ENCODE results near the gene PTPRM. TPM values are rescaled to one million over a fixed set of nuclear protein-coding genes. Genes with fewer than 3 reads are reported as not detected.
A peak's percentile ranks its signal among the peaks of the same experiment; 100 is the strongest.

The PTPRM gene
- total and polyA plus RNA-seq, 2 donors = 37.3 to 55.6 TPM

GRCh38 chr18:8366070-8366469 lies 799.0 kb downstream of the PTPRM start:
- H3K27ac ChIP-seq (ENCODE audit: low read depth in 1 of 2, low read length in 1 of 2) = no peak overlapping the region
- H3K36me3 ChIP-seq (ENCODE audit: control insufficient read depth in 2 of 2, insufficient read depth in 2 of 2, low read length in 1 of 2) = no peaks in the 10 kb centered on the region
- peaks cover 0 to 12% of the 10 kb centered on the region in 2 donors for H3K4me1 ChIP-seq (ENCODE audit: control insufficient read depth in 2 of 2, insufficient read depth in 2 of 2, low read length in 2 of 2)
- WGBS = 89% methylated on average over 5 of the region's 5 CpGs
- no peaks in the 10 kb centered on the region for H3K9me3 ChIP-seq (ENCODE audit: control insufficient read depth in 2 of 2, insufficient read depth in 1 of 2, low read length in 1 of 2)
- DNase-seq (ENCODE audit: low read depth in 6 of 9, low spot score in 9 of 9) = no peak
- H3K4me3 ChIP-seq (ENCODE audit: low read length in 2 of 2) = no peak overlapping the region
- no peaks in the 10 kb centered on the region for H3K27me3 ChIP-seq (ENCODE audit: control insufficient read depth in 2 of 2, insufficient read depth in 1 of 2, low read length in 1 of 2)

DNA sequence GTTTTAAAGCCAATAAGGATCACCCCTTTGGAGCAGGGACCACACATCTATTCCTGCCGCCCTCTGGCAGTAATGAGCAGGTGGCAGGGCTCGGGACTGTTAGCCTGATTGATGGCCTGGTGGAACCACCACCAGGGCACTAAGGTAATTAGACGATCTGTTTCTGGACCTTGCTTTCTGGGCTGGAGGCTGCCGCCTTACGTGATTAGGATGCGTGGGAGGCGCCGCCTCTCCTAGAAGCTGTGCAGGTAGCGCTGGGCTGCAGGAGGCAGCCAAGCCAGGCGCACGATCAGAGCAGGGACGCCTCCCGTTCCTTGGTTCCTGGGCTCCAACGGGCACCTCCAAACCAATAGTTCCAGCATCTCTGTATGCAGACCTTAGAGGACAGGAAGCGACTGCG lies 799.5 kb downstream of the PTPRM start:
- no peak overlapping the region for H3K4me3 ChIP-seq (ENCODE audit: low read length in 2 of 2)
- H3K27me3 ChIP-seq (ENCODE audit: control insufficient read depth in 2 of 2, insufficient read depth in 1 of 2, low read length in 1 of 2) = no peaks in the 10 kb centered on the region
- 91% methylated on average over 16 of the region's 16 CpGs for WGBS
- peaks cover 2 to 4% of the 10 kb centered on the region in 2 donors for H3K36me3 ChIP-seq (ENCODE audit: control insufficient read depth in 2 of 2, insufficient read depth in 2 of 2, low read length in 1 of 2)
- DNase-seq (ENCODE audit: low read depth in 6 of 9, low spot score in 9 of 9) = no peak
- H3K9me3 ChIP-seq (ENCODE audit: control insufficient read depth in 2 of 2, insufficient read depth in 1 of 2, low read length in 1 of 2) = no peaks in the 10 kb centered on the region
- H3K27ac ChIP-seq (ENCODE audit: low read depth in 1 of 2, low read length in 1 of 2) = no peak overlapping the region
- H3K4me1 ChIP-seq (ENCODE audit: control insufficient read depth in 2 of 2, insufficient read depth in 2 of 2, low read length in 2 of 2) = peaks cover 0 to 12% of the 10 kb centered on the region in 2 donors

- Histone ChIP-seq H3K27ac (ENCODE audit: low read depth in 1 of 2, low read length in 1 of 2) (peak overlapping the region; percentile 15 to 26), H3K9me3 (ENCODE audit: control insufficient read depth in 2 of 2, insufficient read depth in 1 of 2, low read length in 1 of 2) (no peaks in the 10 kb centered on the region), H3K4me3 (ENCODE audit: low read length in 2 of 2) (peak overlapping the region in 1 of 2 donors; percentile 26), H3K27me3 (ENCODE audit: control insufficient read depth in 2 of 2, insufficient read depth in 1 of 2, low read length in 1 of 2) (no peaks in the 10 kb centered on the region), H3K4me1 (ENCODE audit: control insufficient read depth in 2 of 2, insufficient read depth in 2 of 2, low read length in 2 of 2) (peaks cover 0 to 12% of the 10 kb centered on the region in 2 donors), H3K36me3 (ENCODE audit: control insufficient read depth in 2 of 2, insufficient read depth in 2 of 2, low read length in 1 of 2) (peaks cover 3 to 6% of the 10 kb centered on the region in 2 donors)
- WGBS = 4% methylated on average over 47 of the region's 47 CpGs
- DNase-seq (ENCODE audit: low read depth in 6 of 9, low spot score in 9 of 9) = peak; percentile 33 to 85 (median 50)
Measured at GRCh38 chr18:8367217-8367988, 800.3 kb downstream of the PTPRM start.

GRCh38 chr18:8368512-8369217 lies 801.5 kb downstream of the PTPRM start:
- 97% methylated on average over 4 of the region's 4 CpGs for WGBS

DNA sequence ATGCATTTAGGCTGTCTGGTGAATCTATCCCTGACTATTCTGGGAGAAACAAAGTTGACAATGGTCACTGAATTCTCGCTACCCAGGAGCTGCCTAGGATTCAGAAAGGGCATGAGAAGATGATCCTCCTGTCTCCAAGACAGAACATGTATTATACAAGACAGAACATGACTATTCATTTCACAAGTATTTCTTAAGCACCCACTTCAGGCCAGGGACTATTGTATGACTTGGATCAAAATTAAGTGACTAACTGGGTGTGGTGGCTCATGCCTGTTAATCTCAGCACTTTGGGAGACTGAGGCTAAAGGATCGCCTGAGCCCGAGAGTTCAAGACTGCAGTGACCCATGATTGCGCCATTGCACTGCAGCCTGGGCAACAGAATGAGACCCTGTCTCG lies 806.4 kb downstream of the PTPRM start:
- Histone ChIP-seq H3K4me1 (ENCODE audit: control insufficient read depth in 2 of 2, insufficient read depth in 2 of 2, low read length in 2 of 2) (no peaks in the 10 kb centered on the region), H3K27me3 (ENCODE audit: control insufficient read depth in 2 of 2, insufficient read depth in 1 of 2, low read length in 1 of 2) (no peaks in the 10 kb centered on the region), H3K4me3 (ENCODE audit: low read length in 2 of 2) (no peak overlapping the region), H3K27ac (ENCODE audit: low read depth in 1 of 2, low read length in 1 of 2) (no peak overlapping the region), H3K36me3 (ENCODE audit: control insufficient read depth in 2 of 2, insufficient read depth in 2 of 2, low read length in 1 of 2) (peaks cover 4 to 11% of the 10 kb centered on the region in 2 donors), H3K9me3 (ENCODE audit: control insufficient read depth in 2 of 2, insufficient read depth in 1 of 2, low read length in 1 of 2) (no peaks in the 10 kb centered on the region)
- 96% methylated on average over 5 of the region's 5 CpGs for WGBS
- DNase-seq (ENCODE audit: low read depth in 6 of 9, low spot score in 9 of 9) = no peak

More at GRCh38 chr18:8368512-8369217, 801.5 kb downstream of the PTPRM start:
- H3K27ac ChIP-seq (ENCODE audit: low read depth in 1 of 2, low read length in 1 of 2) = no peak overlapping the region
- peaks cover 0 to 12% of the 10 kb centered on the region in 2 donors for H3K4me1 ChIP-seq (ENCODE audit: control insufficient read depth in 2 of 2, insufficient read depth in 2 of 2, low read length in 2 of 2)
- H3K36me3 ChIP-seq (ENCODE audit: control insufficient read depth in 2 of 2, insufficient read depth in 2 of 2, low read length in 1 of 2) = peaks cover 3 to 6% of the 10 kb centered on the region in 2 donors
- peak in 1 of 9 donors; percentile 7 for DNase-seq (ENCODE audit: low read depth in 6 of 9, low spot score in 9 of 9)
- no peaks in the 10 kb centered on the region for H3K27me3 ChIP-seq (ENCODE audit: control insufficient read depth in 2 of 2, insufficient read depth in 1 of 2, low read length in 1 of 2)
- H3K9me3 ChIP-seq (ENCODE audit: control insufficient read depth in 2 of 2, insufficient read depth in 1 of 2, low read length in 1 of 2) = no peaks in the 10 kb centered on the region
- H3K4me3 ChIP-seq (ENCODE audit: low read length in 2 of 2) = no peak overlapping the region

GRCh38 chr18:8374676-8375075 lies 807.6 kb downstream of the PTPRM start:
- peaks cover 11 to 22% of the 10 kb centered on the region in 2 donors for H3K36me3 ChIP-seq (ENCODE audit: control insufficient read depth in 2 of 2, insufficient read depth in 2 of 2, low read length in 1 of 2)
- H3K27ac ChIP-seq (ENCODE audit: low read depth in 1 of 2, low read length in 1 of 2) = no peak overlapping the region
- H3K4me3 ChIP-seq (ENCODE audit: low read length in 2 of 2) = no peak overlapping the region
- H3K9me3 ChIP-seq (ENCODE audit: control insufficient read depth in 2 of 2, insufficient read depth in 1 of 2, low read length in 1 of 2) = no peaks in the 10 kb centered on the region
- H3K4me1 ChIP-seq (ENCODE audit: control insufficient read depth in 2 of 2, insufficient read depth in 2 of 2, low read length in 2 of 2) = no peaks in the 10 kb centered on the region
- H3K27me3 ChIP-seq (ENCODE audit: control insufficient read depth in 2 of 2, insufficient read depth in 1 of 2, low read length in 1 of 2) = no peaks in the 10 kb centered on the region
- 96% methylated on average over 4 of the region's 4 CpGs for WGBS
- DNase-seq (ENCODE audit: low read depth in 6 of 9, low spot score in 9 of 9) = no peak

- 98% methylated on average over 3 of the region's 3 CpGs for WGBS
- Histone ChIP-seq H3K4me1 (ENCODE audit: control insufficient read depth in 2 of 2, insufficient read depth in 2 of 2, low read length in 2 of 2) (no peaks in the 10 kb centered on the region), H3K27me3 (ENCODE audit: control insufficient read depth in 2 of 2, insufficient read depth in 1 of 2, low read length in 1 of 2) (no peaks in the 10 kb centered on the region), H3K27ac (ENCODE audit: low read depth in 1 of 2, low read length in 1 of 2) (no peak overlapping the region), H3K4me3 (ENCODE audit: low read length in 2 of 2) (no peak overlapping the region), H3K9me3 (ENCODE audit: control insufficient read depth in 2 of 2, insufficient read depth in 1 of 2, low read length in 1 of 2) (no peaks in the 10 kb centered on the region), H3K36me3 (ENCODE audit: control insufficient read depth in 2 of 2, insufficient read depth in 2 of 2, low read length in 1 of 2) (peaks cover 13 to 24% of the 10 kb centered on the region in 2 donors)
- no peak for DNase-seq (ENCODE audit: low read depth in 6 of 9, low spot score in 9 of 9)
Measured at GRCh38 chr18:8375249-8375648, 808.1 kb downstream of the PTPRM start.

- H3K4me1 ChIP-seq (ENCODE audit: control insufficient read depth in 2 of 2, insufficient read depth in 2 of 2, low read length in 2 of 2) = no peaks in the 10 kb centered on the region
- no peak overlapping the region for H3K4me3 ChIP-seq (ENCODE audit: low read length in 2 of 2)
- no peak for DNase-seq (ENCODE audit: low read depth in 6 of 9, low spot score in 9 of 9)
- no peaks in the 10 kb centered on the region for H3K27me3 ChIP-seq (ENCODE audit: control insufficient read depth in 2 of 2, insufficient read depth in 1 of 2, low read length in 1 of 2)
- over 99% methylated on average over 7 of the region's 7 CpGs for WGBS
- H3K27ac ChIP-seq (ENCODE audit: low read depth in 1 of 2, low read length in 1 of 2) = no peak overlapping the region
- no peaks in the 10 kb centered on the region for H3K9me3 ChIP-seq (ENCODE audit: control insufficient read depth in 2 of 2, insufficient read depth in 1 of 2, low read length in 1 of 2)
- peaks cover 19 to 29% of the 10 kb centered on the region in 2 donors for H3K36me3 ChIP-seq (ENCODE audit: control insufficient read depth in 2 of 2, insufficient read depth in 2 of 2, low read length in 1 of 2)
Measured at GRCh38 chr18:8376113-8376512, 809.0 kb downstream of the PTPRM start.
